Endodermal cell (in vitro differentiated cells): ENCODE data around the gene RNF220. TPM values are rescaled to one million over a fixed set of nuclear protein-coding genes. Genes with fewer than 3 reads are reported as not detected.

Experiments
- DNase-seq: peaks from one replicate; pipeline ENCODE4 v3.0.0-alpha.2; 2017
- H3K27ac ChIP-seq: 2 replicates; pipeline ENCODE4 v1.5.1; 2013; ENCODE audit warnings: mild to moderate bottlenecking, low read depth, low read length, moderate library complexity
- H3K27me3 ChIP-seq: 2 replicates; pipeline ENCODE4 v1.6.1; 2013; ENCODE audit warnings: mild to moderate bottlenecking, low read length, moderate library complexity; ENCODE audit not compliant: insufficient read depth, control insufficient read depth, poor library complexity, severe bottlenecking
- H3K36me3 ChIP-seq: 2 replicates; pipeline ENCODE4 v1.7.0; 2013; ENCODE audit warnings: mild to moderate bottlenecking, low read length, moderate library complexity; ENCODE audit not compliant: control insufficient read depth, insufficient read depth
- H3K4me1 ChIP-seq: one replicate; pipeline ENCODE4 v1.7.0; 2013; ENCODE audit warnings: low read length; ENCODE audit not compliant: control insufficient read depth, insufficient read depth
- H3K4me3 ChIP-seq: 2 replicates; pipeline ENCODE4 v1.5.1; 2013; ENCODE audit warnings: mild to moderate bottlenecking, low read length, moderate library complexity
- H3K9ac ChIP-seq: 2 replicates; pipeline ENCODE4 v1.6.1; 2013; ENCODE audit warnings: mild to moderate bottlenecking, low read length, moderate library complexity; ENCODE audit not compliant: poor library complexity, severe bottlenecking; ENCODE audit errors: extremely low read depth
- H3K9me3 ChIP-seq: 2 replicates; pipeline ENCODE4 v1.6.1; 2013; ENCODE audit warnings: mild to moderate bottlenecking, low read length, moderate library complexity; ENCODE audit not compliant: control insufficient read depth
- H3K27ac Mint-ChIP-seq: 2 replicates; pipeline ENCODE4 v1.8.0; 2020; ENCODE audit warnings: mixed read lengths
- H3K27me3 Mint-ChIP-seq: 2 replicates; pipeline ENCODE4 v1.8.0; 2021; ENCODE audit warnings: mild to moderate bottlenecking, mixed read lengths; ENCODE audit not compliant: insufficient read depth
- H3K36me3 Mint-ChIP-seq: 2 replicates; pipeline ENCODE4 v1.8.0; 2020; ENCODE audit warnings: low read depth, mixed read lengths
- H3K4me1 Mint-ChIP-seq: 2 replicates; pipeline ENCODE4 v1.8.0; 2020; ENCODE audit warnings: mixed read lengths
- H3K4me3 Mint-ChIP-seq: 2 replicates; pipeline ENCODE4 v1.8.0; 2020; ENCODE audit warnings: mild to moderate bottlenecking, moderate library complexity, mixed read lengths
- H3K9me3 Mint-ChIP-seq: 2 replicates; pipeline ENCODE4 v1.8.0; 2020; ENCODE audit warnings: mild to moderate bottlenecking, mixed read lengths
- CTCF ChIP-seq: fragments of 200-600 bp; sonication (generic); conservative IDR thresholded peaks from 2 replicates; pipeline ENCODE4 v1.5.0; 2021; ENCODE audit warnings: antibody characterized with exemption, mild to moderate bottlenecking
- WGBS, 2 experiments: methylation state at CpG; one replicate each; pipeline versions ENCODE4 v1.1.5 to v1.1.7; 2013; ENCODE audit warnings: missing lambda C conversion rate in 2 of 2, mixed read lengths in 1 of 2; ENCODE audit not compliant: insufficient coverage in 1 of 2, insufficient read length in 1 of 2; 5-methylcytosine and 5-hydroxymethylcytosine counted together
- total RNA-seq, 2 donors: library from RNA; stranded (reverse); fragmentation: NEBNext Ultra II Directional in 1 of 2; extraction: Animal tissue kit (Norgen Biotek cat#: 25700) in 1 of 2; gene quantifications; 2 replicates in 1 of 2; 3 replicates in 1 of 2; pipeline ENCODE4 v1.2.1, GENCODE V29; 2021

RNF220 gene
- total RNA-seq, 2 donors from 2014 or later = 94.6 to 95.5 TPM

GRCh38 chr1:44431861-44432260 is 26.8 kb downstream of the RNF220 start:
- 95% methylated on average over 2 of the region's 2 CpGs; no CpG with 5 or more reads in 1 of the 2 experiments for WGBS, 2 experiments
- H3K9ac ChIP-seq = no peak overlapping the region
- no peak for DNase-seq
- Mint-ChIP-seq H3K36me3 (peaks cover 2% of the 10 kb centered on the region), H3K4me1 (peaks cover 25% of the 10 kb centered on the region), H3K27ac (no peak overlapping the region), H3K4me3 (no peak overlapping the region), H3K27me3 (peaks cover 14% of the 10 kb centered on the region), H3K9me3 (no peaks in the 10 kb centered on the region)
- no peaks in the 10 kb centered on the region for H3K36me3 ChIP-seq
- H3K9me3 ChIP-seq = no peaks in the 10 kb centered on the region
- peaks cover 7% of the 10 kb centered on the region for H3K4me1 ChIP-seq
- no peak for TF ChIP-seq CTCF
- no peak overlapping the region for H3K4me3 ChIP-seq
- H3K27me3 ChIP-seq = peaks cover 14% of the 10 kb centered on the region
- H3K27ac ChIP-seq = no peak overlapping the region

GRCh38 chr1:44433209-44433608 is 28.2 kb downstream of the RNF220 start:
- TF ChIP-seq CTCF = no peak
- H3K9me3 ChIP-seq = no peaks in the 10 kb centered on the region
- Mint-ChIP-seq H3K36me3 (peaks cover 2% of the 10 kb centered on the region), H3K9me3 (no peaks in the 10 kb centered on the region), H3K4me3 (no peak overlapping the region), H3K27me3 (peaks cover 5% of the 10 kb centered on the region), H3K27ac (no peak overlapping the region), H3K4me1 (peaks cover 34% of the 10 kb centered on the region)
- 96 to 100% methylated on average over 1 to 2 of the region's 2 CpGs for whole genome bisulfite sequencing, 2 experiments
- no peaks in the 10 kb centered on the region for H3K36me3 ChIP-seq
- DNase-seq = no peak
- H3K4me1 ChIP-seq = peaks cover 13% of the 10 kb centered on the region
- no peak overlapping the region for H3K27ac ChIP-seq
- H3K4me3 ChIP-seq = no peak overlapping the region
- H3K27me3 ChIP-seq = peaks cover 1% of the 10 kb centered on the region
- no peak overlapping the region for H3K9ac ChIP-seq

GRCh38 chr1:44436401-44437106 is 31.5 kb downstream of the RNF220 start:
- H3K4me1 ChIP-seq = peaks cover 13% of the 10 kb centered on the region
- no peaks in the 10 kb centered on the region for H3K36me3 ChIP-seq
- Mint-ChIP-seq H3K4me3 (no peak overlapping the region), H3K4me1 (peaks cover 22% of the 10 kb centered on the region), H3K9me3 (no peaks in the 10 kb centered on the region), H3K36me3 (peaks cover 2% of the 10 kb centered on the region), H3K27me3 (peaks cover 3% of the 10 kb centered on the region), H3K27ac (peak overlapping the region; percentile 11)
- no peak overlapping the region for H3K4me3 ChIP-seq
- H3K9ac ChIP-seq = no peak overlapping the region
- H3K27me3 ChIP-seq = no peaks in the 10 kb centered on the region
- TF ChIP-seq CTCF = no peak
- DNase-seq = no peak
- H3K27ac ChIP-seq = no peak overlapping the region
- H3K9me3 ChIP-seq = no peaks in the 10 kb centered on the region
- 63 to 71% methylated on average over 2 to 5 of the region's 5 CpGs for WGBS, 2 experiments
